Activated CD4-positive, CD25-positive, alpha-beta regulatory T cell treated with anti-CD3 and anti-CD28 coated beads, Interleukin-2, amount 50 U/mL, for 72 hours (primary cell): ENCODE measurements around the gene IWS1.

Source experiments
- DNase-seq: peaks from one replicate; pipeline ENCODE4 v3.0.0; 2021

The IWS1 gene

GRCh38 chr2:127486247-127487058, 39.8 kb downstream of the IWS1 start:
- no peak for DNase-seq

GRCh38 chr2:127485694-127486071, 40.6 kb downstream of the IWS1 start:
- no peak for DNase-seq

GRCh38 chr2:127485051-127485693, 41.1 kb downstream of the IWS1 start:
- no peak for DNase-seq

GRCh38 chr2:127482031-127482430, 44.3 kb downstream of the IWS1 start:
- no peak for DNase-seq

GRCh38 chr2:127479866-127480743, 46.2 kb downstream of the IWS1 start:
- no peak for DNase-seq

GRCh38 chr2:127479219-127479825, 47.0 kb downstream of the IWS1 start:
- DNase-seq = no peak

GRCh38 chr2:127475788-127476187, 50.5 kb downstream of the IWS1 start:
- no peak for DNase-seq

- no peak for DNase-seq
Measured at GRCh38 chr2:127472268-127472667, 54.0 kb downstream of the IWS1 start.

- no peak for DNase-seq
Measured at GRCh38 chr2:127471286-127471988, 54.9 kb downstream of the IWS1 start.

- DNase-seq = no peak
Measured at GRCh38 chr2:127469974-127470373, 56.3 kb downstream of the IWS1 start.

- DNase-seq = no peak
Measured at GRCh38 chr2:127469051-127469450, 57.2 kb downstream of the IWS1 start.

- no peak for DNase-seq
Measured at GRCh38 chr2:127465258-127465657, 61.0 kb downstream of the IWS1 start.

GRCh38 chr2:127464470-127465257, 61.6 kb downstream of the IWS1 start:
- no peak for DNase-seq

- DNase-seq = no peak
Measured at GRCh38 chr2:127463155-127463991, 62.9 kb downstream of the IWS1 start.

GRCh38 chr2:127462461-127462860, 63.8 kb downstream of the IWS1 start:
- DNase-seq = no peak

- DNase-seq = no peak
Measured at GRCh38 chr2:127456960-127457359, 69.3 kb downstream of the IWS1 start.

- no peak for DNase-seq
Measured at GRCh38 chr2:127455566-127456493, 70.5 kb downstream of the IWS1 start.

- no peak for DNase-seq
Measured at GRCh38 chr2:127454595-127455565, 71.4 kb downstream of the IWS1 start.
